ENCODE data around the gene PIP5K1A.
"Not testable (repeated sequence)": the region's sequence is repeated elsewhere in the genome, so short reads cannot be mapped to it uniquely, and the experiment has no call there.

Gene PIP5K1A

DNA sequence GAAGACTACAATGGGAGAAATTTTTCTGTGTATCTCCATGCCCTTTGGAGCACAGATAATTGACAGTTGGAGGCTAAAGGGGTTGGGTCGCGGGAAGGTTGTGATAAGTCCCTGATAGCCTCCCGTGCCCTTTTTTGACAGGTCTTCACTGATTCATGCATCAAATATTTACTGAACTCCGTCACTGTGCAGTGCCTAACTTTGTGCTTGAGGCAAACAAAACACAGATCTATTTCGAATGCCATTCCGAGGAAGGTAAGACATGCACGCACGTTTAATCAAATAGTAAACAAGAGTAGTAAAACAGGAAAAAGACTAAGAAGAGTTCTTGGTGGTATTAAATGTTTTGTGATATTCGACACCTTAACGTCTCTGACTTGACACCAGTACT lies 494 bp upstream of the PIP5K1A start:
- peak overlapping the region; percentile 78 for H3K9ac ChIP-seq (ENCODE audit: insufficient read length)
- peaks cover 10% of the 10 kb centered on the region for H3K36me3 ChIP-seq (ENCODE audit: insufficient read depth, low read length)
- peak overlapping the region; percentile 74 for H3K27ac ChIP-seq
- peak overlapping the region; percentile 100 for H3K4me3 ChIP-seq
- TF ChIP-seq POLR2AphosphoS5 (IDR thresholded peaks at IDR 0.05; ENCODE audit: borderline replicate concordance, low read depth, low read length): no peak
- no peak for TF ChIP-seq EZH2 (IDR thresholded peaks at IDR 0.05)
- no peak for TF ChIP-seq FOXP2 (optimal IDR thresholded peaks at IDR 0.05; ENCODE audit: control extremely low read depth, extremely low read length, insufficient read depth)
- no peaks in the 10 kb centered on the region for H3K9me3 ChIP-seq (ENCODE audit: low read depth, low read length)
- DNase-seq (ENCODE audit: low read depth, low spot score): no peak

DNA sequence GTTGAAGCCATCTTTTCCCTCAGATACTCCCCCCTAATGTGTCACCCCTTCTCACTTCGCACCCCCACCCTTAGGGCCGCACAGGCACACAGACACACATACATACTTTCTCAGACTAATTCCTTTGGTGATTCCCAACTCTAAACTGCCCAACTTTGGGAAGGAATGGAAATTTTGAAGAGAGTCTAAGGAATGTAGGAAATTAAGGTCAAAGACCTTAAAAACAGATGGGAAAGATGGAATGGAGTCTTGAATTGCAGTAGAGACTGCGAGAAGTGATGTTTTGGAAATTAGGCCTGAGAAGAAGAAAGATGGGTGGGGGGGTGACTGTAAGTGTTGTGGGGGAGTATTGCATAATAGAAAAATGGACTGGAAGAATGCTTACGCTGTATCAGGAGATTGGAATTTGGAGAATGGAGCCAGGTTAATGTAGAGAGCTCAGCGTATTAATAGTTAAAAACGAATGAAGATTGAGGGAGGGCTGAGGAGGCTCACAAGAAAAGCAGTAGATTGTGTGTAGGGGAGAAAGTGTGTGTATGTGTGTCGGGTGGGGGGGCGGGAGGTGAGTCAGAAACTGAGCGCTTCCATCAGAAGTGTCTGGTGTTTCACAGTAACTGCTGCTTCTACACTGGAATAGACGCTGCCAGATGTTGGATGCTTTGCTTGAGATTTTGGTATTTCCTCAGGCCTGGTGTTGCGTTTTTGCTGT lies 1.7 kb downstream of the PIP5K1A start:
- Histone ChIP-seq H3K9ac (ENCODE audit: insufficient read length) (peak overlapping the region; percentile 97), H3K36me3 (ENCODE audit: insufficient read depth, low read length) (peaks cover 27% of the 10 kb centered on the region), H3K9me3 (ENCODE audit: low read depth, low read length) (no peaks in the 10 kb centered on the region), H3K27ac (0 out of 2 replicates have a peak overlapping the region, but pooled peaks have one; percentile 87), H3K4me3 (peak overlapping the region; percentile 100)
- TF ChIP-seq POLR2AphosphoS5 (IDR thresholded peaks at IDR 0.05; ENCODE audit: borderline replicate concordance, low read depth, low read length) (no peak), EZH2 (IDR thresholded peaks at IDR 0.05) (no peak), FOXP2 (optimal IDR thresholded peaks at IDR 0.05; ENCODE audit: control extremely low read depth, extremely low read length, insufficient read depth) (no peak)
- no peak for DNase-seq (ENCODE audit: low read depth, low spot score)

DNA sequence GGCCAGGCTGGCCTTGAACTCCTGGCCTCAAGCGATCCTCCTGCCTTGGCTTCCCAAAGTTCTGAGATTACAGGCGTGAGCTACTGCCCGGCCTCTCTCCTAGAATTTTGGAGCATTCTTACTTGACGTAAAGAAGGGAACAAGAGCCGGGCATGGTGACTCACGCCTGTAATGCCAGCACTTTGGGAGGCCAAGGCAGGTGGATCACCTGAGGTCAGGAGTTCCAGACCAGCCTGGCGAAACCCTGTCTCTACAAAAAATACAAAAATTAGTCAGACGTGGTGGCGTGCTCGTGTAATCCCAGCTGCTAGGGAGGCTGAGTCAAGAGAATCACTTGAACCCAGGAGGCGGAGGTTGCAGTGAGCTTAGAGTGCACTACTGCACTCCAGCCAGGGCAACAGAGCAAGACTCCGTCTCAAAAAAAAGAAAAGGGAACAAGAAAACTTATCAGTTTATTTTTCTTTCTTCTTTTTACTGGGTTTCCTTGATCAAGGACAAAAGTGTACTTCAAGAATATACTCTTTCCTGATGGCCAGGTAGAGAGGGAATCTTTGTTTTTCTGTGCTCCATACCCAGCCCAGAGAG lies 7.1 kb downstream of the PIP5K1A start:
- DNase-seq (ENCODE audit: low read depth, low spot score); H3K4me3 ChIP-seq; H3K27ac ChIP-seq; H3K9me3 ChIP-seq (ENCODE audit: low read depth, low read length); H3K9ac ChIP-seq (ENCODE audit: insufficient read length): not testable (repeated sequence)
- peaks cover 68% of the 10 kb centered on the region for H3K36me3 ChIP-seq (ENCODE audit: insufficient read depth, low read length)

DNA sequence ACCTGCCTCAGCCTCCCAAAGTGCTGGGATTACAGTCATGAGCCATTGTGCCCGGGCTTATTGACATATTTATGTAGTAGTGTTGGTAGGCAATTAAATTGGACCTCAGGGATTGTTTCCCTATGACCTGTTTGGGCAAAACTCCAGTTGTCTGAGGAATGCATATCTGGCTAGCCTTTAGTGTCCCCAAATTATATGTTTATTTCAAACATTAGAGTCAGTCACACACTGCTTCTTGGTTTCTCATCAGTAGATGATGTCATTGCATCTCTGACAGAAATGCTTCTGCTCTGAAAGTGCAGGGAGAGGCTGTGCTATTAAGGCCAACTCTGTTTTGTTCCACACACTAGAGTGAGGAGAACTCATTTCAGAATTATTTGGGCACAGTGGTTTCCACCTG lies 12.5 kb downstream of the PIP5K1A start:
- DNase-seq (ENCODE audit: low read depth, low spot score): no peak
- no peak for TF ChIP-seq EZH2 (IDR thresholded peaks at IDR 0.05)
- no peak for TF ChIP-seq FOXP2 (optimal IDR thresholded peaks at IDR 0.05; ENCODE audit: control extremely low read depth, extremely low read length, insufficient read depth)
- no peak for TF ChIP-seq POLR2AphosphoS5 (IDR thresholded peaks at IDR 0.05; ENCODE audit: borderline replicate concordance, low read depth, low read length)
- Histone ChIP-seq H3K9ac (ENCODE audit: insufficient read length) (no peak overlapping the region), H3K27ac (0 out of 2 replicates have a peak overlapping the region, but pooled peaks have one; percentile 21), H3K4me3 (no peak overlapping the region), H3K36me3 (ENCODE audit: insufficient read depth, low read length) (peaks cover 66% of the 10 kb centered on the region), H3K9me3 (ENCODE audit: low read depth, low read length) (no peaks in the 10 kb centered on the region)

DNA sequence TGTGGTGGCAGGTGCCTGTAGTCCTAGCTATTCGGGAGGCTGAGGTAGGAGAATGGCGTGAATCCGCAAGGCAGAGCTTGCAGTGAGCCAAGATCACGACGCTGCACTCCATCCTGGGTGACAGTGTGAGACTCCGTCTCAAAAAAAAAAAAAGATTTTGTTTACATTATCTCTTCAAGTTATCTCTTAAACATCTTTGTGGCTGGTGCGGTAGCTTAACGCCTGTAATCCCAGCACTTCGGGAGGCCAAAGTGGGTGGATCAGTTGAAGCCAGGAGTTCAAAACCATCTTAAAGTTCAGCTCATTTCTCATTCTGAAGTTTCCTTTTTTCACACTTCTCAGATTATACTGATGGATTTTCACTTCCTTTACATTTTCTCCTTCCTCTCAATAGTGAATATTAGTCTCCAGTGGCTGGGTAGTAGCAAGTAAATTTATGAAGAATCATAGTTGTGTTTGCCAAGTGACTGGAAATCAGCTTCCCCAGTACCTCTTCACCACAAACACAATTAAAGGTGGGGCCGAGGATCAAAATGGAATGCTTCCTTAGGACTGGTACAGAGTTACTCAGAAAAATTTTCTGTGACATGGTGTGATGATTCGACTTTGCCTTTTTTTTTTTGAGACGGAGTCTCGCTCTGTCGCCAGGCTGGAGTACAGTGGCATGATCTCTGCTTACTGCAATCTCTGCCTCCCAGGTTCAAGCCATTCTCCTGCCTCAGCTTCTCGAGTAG lies 13.8 kb downstream of the PIP5K1A start:
- Histone ChIP-seq H3K9me3 (ENCODE audit: low read depth, low read length) (no peaks in the 10 kb centered on the region), H3K36me3 (ENCODE audit: insufficient read depth, low read length) (peaks cover 55% of the 10 kb centered on the region), H3K9ac (ENCODE audit: insufficient read length) (no peak overlapping the region), H3K27ac (no peak overlapping the region), H3K4me3 (no peak overlapping the region)
- DNase-seq (ENCODE audit: low read depth, low spot score): no peak
- TF ChIP-seq POLR2AphosphoS5 (IDR thresholded peaks at IDR 0.05; ENCODE audit: borderline replicate concordance, low read depth, low read length): no peak
- TF ChIP-seq FOXP2 (optimal IDR thresholded peaks at IDR 0.05; ENCODE audit: control extremely low read depth, extremely low read length, insufficient read depth): no peak
- no peak for TF ChIP-seq EZH2 (IDR thresholded peaks at IDR 0.05)

DNA sequence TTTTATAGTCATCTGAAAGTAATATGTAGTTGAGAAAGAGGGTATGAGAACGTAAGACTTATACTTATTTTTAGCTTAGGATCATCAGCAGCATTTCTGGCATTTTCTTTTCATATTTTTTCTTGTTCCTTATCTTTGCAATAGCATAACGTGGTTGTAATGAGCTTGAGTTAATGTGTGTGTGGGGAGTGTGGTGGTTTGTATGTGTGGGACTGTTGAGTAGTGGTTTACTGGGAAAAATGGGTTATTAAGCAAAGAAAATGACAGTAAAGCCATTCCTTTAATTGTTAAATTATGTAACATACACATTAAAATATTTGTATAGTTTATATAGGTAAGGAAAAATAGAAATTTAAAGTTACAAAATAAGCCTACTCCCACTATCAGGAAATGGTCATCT lies 15.2 kb downstream of the PIP5K1A start:
- H3K36me3 ChIP-seq (ENCODE audit: insufficient read depth, low read length): peaks cover 50% of the 10 kb centered on the region
- H3K9me3 ChIP-seq (ENCODE audit: low read depth, low read length): no peaks in the 10 kb centered on the region
- TF ChIP-seq POLR2AphosphoS5 (IDR thresholded peaks at IDR 0.05; ENCODE audit: borderline replicate concordance, low read depth, low read length): no peak
- no peak for TF ChIP-seq FOXP2 (optimal IDR thresholded peaks at IDR 0.05; ENCODE audit: control extremely low read depth, extremely low read length, insufficient read depth)
- no peak for TF ChIP-seq EZH2 (IDR thresholded peaks at IDR 0.05)
- H3K9ac ChIP-seq (ENCODE audit: insufficient read length): no peak overlapping the region
- H3K4me3 ChIP-seq: no peak overlapping the region
- no peak for DNase-seq (ENCODE audit: low read depth, low spot score)
- H3K27ac ChIP-seq: no peak overlapping the region

DNA sequence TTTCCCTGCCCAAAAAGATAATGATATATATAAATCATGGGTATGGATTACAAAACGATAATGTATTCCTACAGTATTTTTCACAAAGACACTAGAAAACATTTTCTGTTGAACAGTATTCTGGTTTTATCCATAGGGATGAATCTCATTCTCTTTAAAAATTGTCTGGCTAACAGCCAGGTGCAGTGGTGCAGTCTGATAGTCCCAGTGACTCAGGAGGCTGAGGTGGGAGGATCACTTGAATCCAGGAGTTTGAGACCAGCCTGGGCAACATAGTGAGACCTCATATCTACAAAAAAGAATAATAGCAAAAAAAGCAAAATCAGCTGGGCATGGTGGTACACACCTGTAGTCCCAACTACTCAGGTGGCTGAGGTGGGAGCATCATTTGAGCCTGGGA lies 23.3 kb downstream of the PIP5K1A start:
- Histone ChIP-seq H3K27ac (no peak overlapping the region), H3K4me3 (no peak overlapping the region), H3K9me3 (ENCODE audit: low read depth, low read length) (no peaks in the 10 kb centered on the region), H3K36me3 (ENCODE audit: insufficient read depth, low read length) (peaks cover 41% of the 10 kb centered on the region), H3K9ac (ENCODE audit: insufficient read length) (no peak overlapping the region)
- no peak for DNase-seq (ENCODE audit: low read depth, low spot score)
- TF ChIP-seq EZH2 (IDR thresholded peaks at IDR 0.05) (no peak), FOXP2 (optimal IDR thresholded peaks at IDR 0.05; ENCODE audit: control extremely low read depth, extremely low read length, insufficient read depth) (no peak), POLR2AphosphoS5 (IDR thresholded peaks at IDR 0.05; ENCODE audit: borderline replicate concordance, low read depth, low read length) (no peak)

DNA sequence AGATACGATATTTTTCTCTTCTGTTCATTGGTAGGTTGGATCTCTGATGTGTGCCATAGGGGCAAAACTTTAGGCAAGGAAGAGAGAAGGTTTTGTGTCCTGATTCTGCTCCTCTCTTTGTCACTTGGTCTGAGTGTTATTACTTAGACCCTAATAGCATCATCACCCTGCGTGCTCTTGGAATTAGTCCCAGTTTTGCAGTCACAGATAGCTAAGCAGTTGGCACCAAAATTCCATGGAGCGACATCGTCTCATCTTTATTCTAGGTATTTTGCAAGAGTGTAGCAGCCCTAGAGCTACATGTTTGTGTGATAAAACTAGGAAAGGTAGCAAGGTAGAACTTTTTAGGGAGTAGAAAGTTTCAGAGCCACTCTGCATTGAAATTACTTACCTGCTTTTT lies 23.8 kb downstream of the PIP5K1A start:
- Histone ChIP-seq H3K36me3 (ENCODE audit: insufficient read depth, low read length) (peaks cover 41% of the 10 kb centered on the region), H3K4me3 (no peak overlapping the region), H3K9ac (ENCODE audit: insufficient read length) (no peak overlapping the region), H3K27ac (peak overlapping the region; percentile 13; the same call in 1 of the 2 replicates), H3K9me3 (ENCODE audit: low read depth, low read length) (no peaks in the 10 kb centered on the region)
- no peak for DNase-seq (ENCODE audit: low read depth, low spot score)
- no peak for TF ChIP-seq FOXP2 (optimal IDR thresholded peaks at IDR 0.05; ENCODE audit: control extremely low read depth, extremely low read length, insufficient read depth)
- no peak for TF ChIP-seq EZH2 (IDR thresholded peaks at IDR 0.05)
- no peak for TF ChIP-seq POLR2AphosphoS5 (IDR thresholded peaks at IDR 0.05; ENCODE audit: borderline replicate concordance, low read depth, low read length)

All from SK-N-MC (cell line).